ENCODE data around the gene BCL11A.

BCL11A gene

DNA sequence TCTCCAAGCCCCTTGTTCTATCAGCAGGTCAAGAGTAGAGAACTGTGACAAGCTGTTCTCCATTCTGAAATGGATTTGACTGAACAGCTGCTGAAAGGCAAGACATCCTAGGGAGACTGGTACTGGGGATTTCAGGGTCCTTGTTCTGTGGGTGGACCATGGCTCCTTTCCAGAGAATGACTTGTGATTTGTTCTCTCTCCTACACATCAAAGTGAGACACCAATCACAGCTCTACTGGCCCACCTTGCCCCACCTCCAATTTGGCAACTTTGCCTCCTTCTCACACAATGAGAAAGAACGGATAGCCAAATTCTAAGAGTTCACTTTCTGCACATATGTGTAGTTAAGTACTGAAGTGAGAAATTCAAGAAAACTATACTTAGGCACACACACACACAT lies 67.4 kb downstream of the BCL11A start:
- TF ChIP-seq, protein P1, sequence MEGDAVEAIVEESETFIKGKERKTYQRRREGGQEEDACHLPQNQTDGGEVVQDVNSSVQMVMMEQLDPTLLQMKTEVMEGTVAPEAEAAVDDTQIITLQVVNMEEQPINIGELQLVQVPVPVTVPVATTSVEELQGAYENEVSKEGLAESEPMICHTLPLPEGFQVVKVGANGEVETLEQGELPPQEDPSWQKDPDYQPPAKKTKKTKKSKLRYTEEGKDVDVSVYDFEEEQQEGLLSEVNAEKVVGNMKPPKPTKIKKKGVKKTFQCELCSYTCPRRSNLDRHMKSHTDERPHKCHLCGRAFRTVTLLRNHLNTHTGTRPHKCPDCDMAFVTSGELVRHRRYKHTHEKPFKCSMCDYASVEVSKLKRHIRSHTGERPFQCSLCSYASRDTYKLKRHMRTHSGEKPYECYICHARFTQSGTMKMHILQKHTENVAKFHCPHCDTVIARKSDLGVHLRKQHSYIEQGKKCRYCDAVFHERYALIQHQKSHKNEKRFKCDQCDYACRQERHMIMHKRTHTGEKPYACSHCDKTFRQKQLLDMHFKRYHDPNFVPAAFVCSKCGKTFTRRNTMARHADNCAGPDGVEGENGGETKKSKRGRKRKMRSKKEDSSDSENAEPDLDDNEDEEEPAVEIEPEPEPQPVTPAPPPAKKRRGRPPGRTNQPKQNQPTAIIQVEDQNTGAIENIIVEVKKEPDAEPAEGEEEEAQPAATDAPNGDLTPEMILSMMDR (IDR thresholded peaks at IDR 0.05; ENCODE audit: low read depth, low read length, poor library complexity, severe bottlenecking), result no peak
- H3K27ac ChIP-seq (ENCODE audit: low read depth, low read length), result peak overlapping the region; percentile 64
- H3K9me2 ChIP-seq (replicated peaks; ENCODE audit: control insufficient read depth, low read length), result no peaks in the 10 kb centered on the region
- peaks cover 99% of the 10 kb centered on the region for H3K36me3 ChIP-seq (ENCODE audit: control insufficient read depth, low read length)
- H4K20me1 ChIP-seq (ENCODE audit: control insufficient read depth, insufficient read depth, low read depth, low read length), result peaks cover 38% of the 10 kb centered on the region
- H3K9me3 ChIP-seq (ENCODE audit: control insufficient read depth, insufficient read depth, low read length), result no peaks in the 10 kb centered on the region
- H3K4me2 ChIP-seq (ENCODE audit: low read length), result peak overlapping the region; percentile 54
- peaks cover 100% of the 10 kb centered on the region for H3K79me2 ChIP-seq (ENCODE audit: control insufficient read depth, low read length)
- H3K4me1 ChIP-seq (ENCODE audit: control insufficient read depth, low read length), result peaks cover 100% of the 10 kb centered on the region
- H3K27me3 ChIP-seq (ENCODE audit: control insufficient read depth, low read length), result no peaks in the 10 kb centered on the region
- peak overlapping the region; percentile 11 for H3K4me3 ChIP-seq (ENCODE audit: low read length)
- peaks cover 41% of the 10 kb centered on the region for H3F3A ChIP-seq (ENCODE audit: control insufficient read depth, insufficient read depth)

DNA sequence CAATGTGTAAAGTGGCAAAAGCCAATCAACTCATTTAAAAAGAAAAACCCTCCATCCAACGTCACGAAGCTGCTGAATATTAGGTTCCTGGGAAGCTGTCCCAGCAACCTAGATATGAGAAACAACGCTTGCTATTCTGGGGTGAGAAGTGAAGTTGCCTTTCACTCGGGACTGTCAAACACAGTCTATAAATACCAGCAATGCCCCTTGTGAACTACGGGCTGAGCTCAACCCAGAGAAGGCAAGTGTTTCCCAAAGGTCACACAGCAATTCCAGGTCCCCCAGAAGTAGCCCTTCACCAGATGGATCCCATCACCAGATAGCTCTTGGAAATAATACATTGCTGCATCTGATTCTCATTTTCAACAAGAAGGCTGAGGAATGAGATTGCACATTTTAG lies 67.9 kb downstream of the BCL11A start:
- Histone ChIP-seq H3K4me1 (ENCODE audit: control insufficient read depth, low read length) (peaks cover 100% of the 10 kb centered on the region), H3F3A (ENCODE audit: control insufficient read depth, insufficient read depth) (peaks cover 43% of the 10 kb centered on the region), H4K20me1 (ENCODE audit: control insufficient read depth, insufficient read depth, low read depth, low read length) (peaks cover 42% of the 10 kb centered on the region), H3K9me3 (ENCODE audit: control insufficient read depth, insufficient read depth, low read length) (no peaks in the 10 kb centered on the region), H3K36me3 (ENCODE audit: control insufficient read depth, low read length) (peaks cover 99% of the 10 kb centered on the region), H3K27me3 (ENCODE audit: control insufficient read depth, low read length) (no peaks in the 10 kb centered on the region), H3K9me2 (replicated peaks; ENCODE audit: control insufficient read depth, low read length) (no peaks in the 10 kb centered on the region), H3K4me3 (ENCODE audit: low read length) (peak overlapping the region; percentile 33; the same call in 1 of the 2 replicates), H3K4me2 (ENCODE audit: low read length) (peak overlapping the region; percentile 54), H3K79me2 (ENCODE audit: control insufficient read depth, low read length) (peaks cover 100% of the 10 kb centered on the region), H3K27ac (ENCODE audit: low read depth, low read length) (peak overlapping the region; percentile 64)
- TF ChIP-seq EZH2phosphoT487 (IDR thresholded peaks at IDR 0.05; ENCODE audit: borderline replicate concordance, low read length), result no peak
- TF ChIP-seq, protein P1 (IDR thresholded peaks at IDR 0.05; ENCODE audit: low read depth, low read length, poor library complexity, severe bottlenecking), result no peak

DNA sequence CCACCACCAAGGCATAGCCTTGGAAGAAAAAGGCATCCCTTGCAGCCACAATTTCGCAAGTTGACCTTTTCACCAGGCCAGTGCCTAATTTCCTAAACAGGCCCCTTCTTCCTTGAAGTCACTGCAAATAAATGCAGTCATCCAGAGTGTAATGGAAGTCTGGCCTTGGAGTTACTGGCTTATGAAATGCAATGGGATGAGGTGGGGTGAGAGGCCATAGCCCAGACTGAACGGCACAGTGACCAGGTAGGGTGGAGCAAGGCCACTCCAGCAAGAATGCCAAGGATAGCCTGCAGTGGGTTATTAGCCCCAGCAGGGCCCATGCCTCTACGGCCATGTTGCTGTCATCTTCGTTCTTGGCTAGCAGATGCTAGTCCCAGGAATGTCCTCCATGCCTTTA lies 68.4 kb downstream of the BCL11A start:
- Histone ChIP-seq H3K79me2 (ENCODE audit: control insufficient read depth, low read length) (peaks cover 100% of the 10 kb centered on the region), H3K4me3 (ENCODE audit: low read length) (peak overlapping the region; percentile 33), H3F3A (ENCODE audit: control insufficient read depth, insufficient read depth) (peaks cover 39% of the 10 kb centered on the region), H3K9me2 (replicated peaks; ENCODE audit: control insufficient read depth, low read length) (no peaks in the 10 kb centered on the region), H3K27ac (ENCODE audit: low read depth, low read length) (peak overlapping the region; percentile 64), H4K20me1 (ENCODE audit: control insufficient read depth, insufficient read depth, low read depth, low read length) (peaks cover 38% of the 10 kb centered on the region), H3K4me1 (ENCODE audit: control insufficient read depth, low read length) (peaks cover 98% of the 10 kb centered on the region), H3K27me3 (ENCODE audit: control insufficient read depth, low read length) (no peaks in the 10 kb centered on the region), H3K36me3 (ENCODE audit: control insufficient read depth, low read length) (peaks cover 99% of the 10 kb centered on the region), H3K4me2 (ENCODE audit: low read length) (peak overlapping the region; percentile 54), H3K9me3 (ENCODE audit: control insufficient read depth, insufficient read depth, low read length) (no peaks in the 10 kb centered on the region)
- TF ChIP-seq EZH2phosphoT487 (IDR thresholded peaks at IDR 0.05; ENCODE audit: borderline replicate concordance, low read length), result no peak
- TF ChIP-seq, protein P1 (IDR thresholded peaks at IDR 0.05; ENCODE audit: low read depth, low read length, poor library complexity, severe bottlenecking), result no peak

All from DOHH2 (cell line).